ENCODE data around the gene CBX5. TPM values are rescaled to one million over a fixed set of nuclear protein-coding genes. Genes with fewer than 3 reads are reported as not detected.

CBX5 gene
- total and polyA plus RNA-seq, 10 of the 15 experiments (the other 5 are each of a cell fraction or from before 2014, with no cell fraction given) = 46.7 to 138 (median 74.6) TPM

DNA sequence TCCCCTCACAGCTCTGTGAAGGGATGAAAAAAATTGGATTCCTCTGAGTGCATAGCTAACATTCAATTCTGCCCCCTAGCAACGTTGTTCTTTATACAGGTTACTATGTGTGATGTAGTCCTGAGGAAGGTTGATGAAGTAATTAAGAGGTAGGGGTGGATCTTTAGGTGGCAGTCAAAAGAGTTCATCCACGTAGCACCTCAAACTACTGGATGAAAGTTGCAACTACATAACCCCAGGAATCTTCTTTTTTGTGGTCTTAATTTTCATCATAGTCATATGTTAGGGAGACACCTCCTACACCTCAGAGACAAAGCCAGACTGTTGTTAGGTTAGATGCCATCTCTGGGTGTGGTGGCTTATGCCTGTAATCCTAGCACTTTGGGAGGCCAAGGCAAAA is 31.1 kb upstream of the CBX5 start (continued):
- TF ChIP-seq ZZZ3 (IDR thresholded peaks at IDR 0.05; ENCODE audit: control insufficient read depth, insufficient read length, low read depth) (no peak), IKZF2 (IDR thresholded peaks at IDR 0.05) (no peak), RBBP5 (conservative IDR thresholded peaks at IDR 0.05) (no peak)

DNA sequence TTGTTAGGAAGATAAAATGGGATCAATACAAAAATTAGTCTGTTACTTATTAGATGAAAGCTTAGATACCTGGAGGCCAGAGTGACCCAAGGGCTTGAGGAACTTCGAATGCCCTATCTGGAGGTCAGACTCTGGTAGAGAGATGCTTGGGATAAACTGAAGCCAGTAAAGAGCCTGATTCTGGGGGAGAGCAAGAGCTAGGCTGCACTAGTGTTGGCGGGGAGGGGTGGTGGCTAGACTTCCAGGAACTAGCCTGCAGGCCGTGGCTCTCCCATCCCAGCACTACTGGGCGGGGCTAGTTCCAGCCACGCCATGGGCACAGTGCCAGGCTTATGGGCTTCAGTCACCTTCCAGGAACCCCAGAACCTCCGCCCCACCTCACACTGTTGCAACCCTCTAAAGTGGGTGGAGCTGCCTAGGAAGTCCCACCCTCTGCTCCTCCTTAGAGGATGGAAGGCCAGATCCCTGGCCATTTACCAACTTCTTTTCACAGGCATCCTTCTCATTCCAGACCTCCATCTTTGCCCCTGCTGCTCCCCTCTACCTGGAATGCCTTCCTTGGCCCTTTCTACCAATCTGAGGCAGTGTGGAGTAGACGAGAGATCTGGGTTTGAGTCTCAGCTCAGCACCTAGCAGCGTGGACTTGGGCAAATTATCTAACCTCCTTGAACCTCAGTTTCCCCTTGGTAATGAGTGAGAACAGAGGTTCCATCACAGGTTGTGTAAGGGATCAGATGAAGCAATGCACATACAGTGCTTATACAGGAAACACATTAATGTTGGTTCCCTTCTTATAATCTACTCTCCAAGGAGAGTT is 27.2 kb upstream of the CBX5 start:
- ChIA-PET POLR2A (interaction anchor here (0.7 to 1.2 kb wide), 2 partner anchors 11 to 22 kb away, joined by 3 to 6 read pairs; no protein-coding TSS in a partner anchor), RAD21 (ENCODE audit: unreplicated experiment) (interaction anchor here (0.5 to 1.2 kb wide), 3 partner anchors 55 to 108 kb away, joined by 3 read pairs; no protein-coding TSS in a partner anchor), SMC1A (ENCODE audit: uncharacterized antibody, unreplicated experiment) (interaction anchor here (1.0 to 1.3 kb wide), 4 partner anchors 11 to 274 kb away, joined by 3 to 5 read pairs (median 4); partner anchors contain the start of gene HOXC5), CTCF (interaction anchor here (0.7 to 2.7 kb wide), 8 partner anchors 13 to 92 kb away, joined by 3 to 11 read pairs (median 4); partner anchors contain the start of gene COPZ1)
- H3K4me3 ChIP-seq = no peak overlapping the region
- no peaks in the 10 kb centered on the region for H3K9me3 ChIP-seq (replicated peaks; ENCODE audit: control insufficient read depth, insufficient read depth, low read length)
- no peaks in the 10 kb centered on the region for H3K36me3 ChIP-seq (ENCODE audit: control insufficient read depth in 2 of 2, insufficient read depth in 2 of 2, low read length in 1 of 2)
- 30% methylated on average over 8 of the region's 8 CpGs for WGBS (ENCODE audit: insufficient coverage, insufficient replicate concordance, low lambda C conversion rate, missing lambda C conversion rate)
- H4K20me1 ChIP-seq (ENCODE audit: control insufficient read depth, insufficient read depth) = no peaks in the 10 kb centered on the region
- intact Hi-C loops (cut with micrococcal nuclease; ENCODE audit: unreplicated experiment) (no loop called here), in situ Hi-C loops (cut with MboI) (no loop called here)
- no TSS peak for BruUV-seq (replicated peaks)
- no peak overlapping the region for H3K4me2 ChIP-seq (ENCODE audit: control insufficient read depth, insufficient read depth)
- H3K79me2 ChIP-seq (ENCODE audit: control insufficient read depth, insufficient read depth, low read length) = no peaks in the 10 kb centered on the region
- FAIRE-seq (no peak), ATAC-seq (no peak), DNase-seq (ENCODE audit: low read depth, low spot score) (no peak)
- no peak overlapping the region for H2AFZ ChIP-seq (ENCODE audit: control insufficient read depth, low read depth, low read length)
- no peak overlapping the region for H3K27ac ChIP-seq (ENCODE audit: control insufficient read depth, insufficient read depth)
- peaks cover 2 to 11% of the 10 kb centered on the region in 2 experiments; a peak in 3 of 4 replicates for H3K27me3 ChIP-seq (replicated peaks in 1 of 2; ENCODE audit: control insufficient read depth in 2 of 2, insufficient read depth in 2 of 2, low read length in 1 of 2)
- no peaks in the 10 kb centered on the region for H3K4me1 ChIP-seq (ENCODE audit: control insufficient read depth, insufficient read depth, low read length)
- no peak overlapping the region for H3K9ac ChIP-seq (ENCODE audit: control insufficient read depth, insufficient read depth, low read length)
- TF ChIP-seq, protein P1, sequence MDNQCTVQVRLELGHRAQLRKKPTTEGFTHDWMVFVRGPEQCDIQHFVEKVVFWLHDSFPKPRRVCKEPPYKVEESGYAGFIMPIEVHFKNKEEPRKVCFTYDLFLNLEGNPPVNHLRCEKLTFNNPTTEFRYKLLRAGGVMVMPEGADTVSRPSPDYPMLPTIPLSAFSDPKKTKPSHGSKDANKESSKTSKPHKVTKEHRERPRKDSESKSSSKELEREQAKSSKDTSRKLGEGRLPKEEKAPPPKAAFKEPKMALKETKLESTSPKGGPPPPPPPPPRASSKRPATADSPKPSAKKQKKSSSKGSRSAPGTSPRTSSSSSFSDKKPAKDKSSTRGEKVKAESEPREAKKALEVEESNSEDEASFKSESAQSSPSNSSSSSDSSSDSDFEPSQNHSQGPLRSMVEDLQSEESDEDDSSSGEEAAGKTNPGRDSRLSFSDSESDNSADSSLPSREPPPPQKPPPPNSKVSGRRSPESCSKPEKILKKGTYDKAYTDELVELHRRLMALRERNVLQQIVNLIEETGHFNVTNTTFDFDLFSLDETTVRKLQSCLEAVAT (IDR thresholded peaks at IDR 0.05) = no peak
- TF ChIP-seq SIX5 (IDR thresholded peaks at IDR 0.05; ENCODE audit: low read depth, low read length, severe bottlenecking) (no peak), ZNF384 (IDR thresholded peaks at IDR 0.05; ENCODE audit: borderline replicate concordance, low read depth, low read length) (no peak), ZNF622 (IDR thresholded peaks at IDR 0.05) (no peak), BCL11A (IDR thresholded peaks at IDR 0.05; ENCODE audit: low read depth, low read length) (no peak), RUNX3 (IDR thresholded peaks at IDR 0.05; ENCODE audit: low read length) (no peak), RAD21 (IDR thresholded peaks at IDR 0.05; ENCODE audit: insufficient read depth, low read depth, low read length) (no peak), FOXM1 (IDR thresholded peaks at IDR 0.05; ENCODE audit: low read depth, low read length) (no peak), POLR2A (IDR thresholded peaks at IDR 0.05; ENCODE audit: low read depth, low read length) (no peak), RELA (IDR thresholded peaks at IDR 0.05; ENCODE audit: borderline replicate concordance, partially characterized antibody) (no peak), BMI1 (IDR thresholded peaks at IDR 0.05; ENCODE audit: borderline replicate concordance) (no peak)
- TF ChIP-seq, protein P2, sequence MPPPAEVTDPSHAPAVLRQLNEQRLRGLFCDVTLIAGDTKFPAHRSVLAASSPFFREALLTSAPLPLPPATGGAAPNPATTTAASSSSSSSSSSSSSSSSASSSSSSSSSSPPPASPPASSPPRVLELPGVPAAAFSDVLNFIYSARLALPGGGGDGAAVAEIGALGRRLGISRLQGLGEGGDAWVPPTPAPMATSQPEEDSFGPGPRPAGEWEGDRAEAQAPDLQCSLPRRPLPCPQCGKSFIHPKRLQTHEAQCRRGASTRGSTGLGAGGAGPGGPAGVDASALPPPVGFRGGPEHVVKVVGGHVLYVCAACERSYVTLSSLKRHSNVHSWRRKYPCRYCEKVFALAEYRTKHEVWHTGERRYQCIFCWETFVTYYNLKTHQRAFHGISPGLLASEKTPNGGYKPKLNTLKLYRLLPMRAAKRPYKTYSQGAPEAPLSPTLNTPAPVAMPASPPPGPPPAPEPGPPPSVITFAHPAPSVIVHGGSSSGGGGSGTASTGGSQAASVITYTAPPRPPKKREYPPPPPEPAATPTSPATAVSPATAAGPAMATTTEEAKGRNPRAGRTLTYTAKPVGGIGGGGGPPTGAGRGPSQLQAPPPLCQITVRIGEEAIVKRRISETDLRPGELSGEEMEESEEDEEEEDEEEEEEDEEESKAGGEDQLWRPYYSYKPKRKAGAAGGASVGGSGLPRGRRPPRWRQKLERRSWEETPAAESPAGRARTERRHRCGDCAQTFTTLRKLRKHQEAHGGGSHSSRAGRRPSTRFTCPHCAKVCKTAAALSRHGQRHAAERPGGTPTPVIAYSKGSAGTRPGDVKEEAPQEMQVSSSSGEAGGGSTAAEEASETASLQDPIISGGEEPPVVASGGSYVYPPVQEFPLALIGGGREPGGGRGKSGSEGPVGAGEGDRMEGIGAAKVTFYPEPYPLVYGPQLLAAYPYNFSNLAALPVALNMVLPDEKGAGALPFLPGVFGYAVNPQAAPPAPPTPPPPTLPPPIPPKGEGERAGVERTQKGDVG (CRISPR knock-in tag; IDR thresholded peaks at IDR 0.05) = no peak
- TF ChIP-seq, protein P3, sequence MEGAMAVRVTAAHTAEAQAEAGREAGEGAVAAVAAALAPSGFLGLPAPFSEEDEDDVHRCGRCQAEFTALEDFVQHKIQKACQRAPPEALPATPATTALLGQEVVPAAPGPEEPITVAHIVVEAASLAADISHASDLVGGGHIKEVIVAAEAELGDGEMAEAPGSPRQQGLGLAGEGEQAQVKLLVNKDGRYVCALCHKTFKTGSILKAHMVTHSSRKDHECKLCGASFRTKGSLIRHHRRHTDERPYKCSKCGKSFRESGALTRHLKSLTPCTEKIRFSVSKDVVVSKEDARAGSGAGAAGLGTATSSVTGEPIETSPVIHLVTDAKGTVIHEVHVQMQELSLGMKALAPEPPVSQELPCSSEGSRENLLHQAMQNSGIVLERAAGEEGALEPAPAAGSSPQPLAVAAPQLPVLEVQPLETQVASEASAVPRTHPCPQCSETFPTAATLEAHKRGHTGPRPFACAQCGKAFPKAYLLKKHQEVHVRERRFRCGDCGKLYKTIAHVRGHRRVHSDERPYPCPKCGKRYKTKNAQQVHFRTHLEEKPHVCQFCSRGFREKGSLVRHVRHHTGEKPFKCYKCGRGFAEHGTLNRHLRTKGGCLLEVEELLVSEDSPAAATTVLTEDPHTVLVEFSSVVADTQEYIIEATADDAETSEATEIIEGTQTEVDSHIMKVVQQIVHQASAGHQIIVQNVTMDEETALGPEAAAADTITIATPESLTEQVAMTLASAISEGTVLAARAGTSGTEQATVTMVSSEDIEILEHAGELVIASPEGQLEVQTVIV (IDR thresholded peaks at IDR 0.05; ENCODE audit: borderline replicate concordance, partially characterized antibody) = no peak

Measured in GM12878 (cell line).